Activated gamma-delta T cell (primary cell): ENCODE data around the gene OTOG.

Source experiments
- DNase-seq: peaks from one replicate; lab custom pipeline; 2025; lab: John Stamatoyannopoulos, UW

OTOG gene

DNA sequence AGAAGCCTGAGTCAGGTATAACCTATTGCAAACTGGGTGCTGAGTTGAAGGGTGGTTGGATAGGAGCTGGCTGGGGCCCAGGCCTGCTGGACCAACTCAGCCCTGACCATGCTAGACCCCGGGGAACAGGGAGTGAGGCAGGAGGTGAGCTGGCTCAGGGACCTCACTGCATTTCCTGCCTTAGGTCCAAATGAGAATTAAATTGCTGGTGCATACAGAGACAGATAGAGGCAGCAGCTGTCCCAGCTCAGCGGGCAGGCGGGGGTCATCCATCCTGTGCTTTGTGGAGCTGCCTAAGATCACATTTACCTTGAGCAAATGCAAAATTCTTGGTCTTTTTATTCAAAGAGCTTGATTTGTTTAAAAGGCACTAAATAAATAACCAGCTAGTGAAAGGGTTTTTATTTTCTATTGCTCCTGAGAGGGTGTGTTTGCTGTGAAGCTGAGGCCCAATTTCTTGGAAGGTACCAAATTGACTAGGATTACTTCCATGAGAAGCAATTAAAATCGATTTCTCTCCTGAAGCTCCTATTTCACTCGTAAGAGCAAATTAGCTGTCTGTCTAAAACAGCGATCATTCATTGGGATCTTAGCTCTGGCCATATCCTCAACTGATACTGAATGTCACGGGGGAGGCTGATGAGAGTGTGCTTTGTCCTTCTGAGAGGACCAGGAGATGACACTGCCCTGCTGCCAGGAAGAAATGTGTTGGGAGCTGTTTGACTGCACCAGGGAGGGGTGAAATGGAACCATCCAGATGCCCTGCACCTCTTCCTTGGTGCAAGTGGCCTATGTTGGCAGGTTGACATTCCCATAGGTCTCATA lies 27.8 kb upstream of the OTOG start:
- no peak for DNase-seq

DNA sequence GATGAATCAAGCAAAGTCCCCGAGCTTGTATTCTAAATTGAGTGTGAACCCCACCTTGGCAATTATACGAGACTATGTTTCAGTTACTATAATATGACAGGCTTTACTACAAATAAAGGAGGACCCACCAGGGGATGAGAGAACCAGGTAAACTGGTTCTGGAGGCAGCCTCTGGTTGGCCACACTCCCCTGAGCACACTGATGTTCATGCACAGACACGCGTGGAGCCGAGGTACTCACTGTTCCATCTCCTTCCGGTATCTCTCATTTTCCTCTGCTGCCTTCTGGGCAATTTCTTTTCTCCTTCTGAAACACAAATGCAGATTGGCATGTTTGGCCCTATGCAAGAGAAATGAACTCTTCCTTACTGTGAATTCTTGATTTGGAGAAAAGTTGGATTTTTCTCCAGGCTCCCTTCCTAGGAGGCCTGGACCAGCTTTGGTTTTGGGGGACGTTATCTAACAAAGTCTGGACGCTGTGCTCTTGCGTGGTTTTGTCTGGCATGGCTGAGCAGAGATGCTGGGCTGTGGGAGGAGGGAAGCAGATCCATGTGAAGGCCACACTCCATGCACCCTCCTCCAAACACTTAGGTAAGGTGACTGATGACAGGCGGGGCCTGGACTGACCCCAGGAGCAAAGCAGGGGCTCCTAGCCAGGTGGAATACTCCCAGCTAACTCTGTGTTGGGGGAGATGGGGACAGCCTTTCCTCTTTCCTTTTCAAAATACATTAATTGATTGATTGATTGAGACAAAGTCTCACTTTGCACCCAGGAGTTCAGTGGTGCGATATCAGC lies 25.8 kb upstream of the OTOG start:
- DNase-seq: no peak

DNA sequence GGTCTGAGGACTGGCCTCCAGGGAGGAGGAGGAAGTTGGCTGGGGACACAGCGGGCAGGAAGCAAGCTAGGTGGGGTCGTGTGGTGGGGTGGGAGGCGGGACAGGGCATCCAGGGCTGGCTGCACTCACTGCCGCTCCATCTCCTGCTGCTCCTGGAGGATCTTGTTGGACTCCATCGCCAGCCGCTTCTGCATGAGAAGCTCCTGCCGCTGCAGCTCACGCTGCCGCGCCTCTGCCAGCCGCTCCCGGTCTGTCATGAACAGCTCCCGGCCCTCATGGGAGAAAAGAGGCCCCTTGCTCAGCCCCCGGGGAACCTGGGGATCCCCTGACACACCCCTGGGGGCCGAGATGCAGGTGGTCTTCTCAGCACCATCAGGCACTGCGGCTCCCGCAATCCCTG lies 24.4 kb upstream of the OTOG start:
- no peak for DNase-seq

DNA sequence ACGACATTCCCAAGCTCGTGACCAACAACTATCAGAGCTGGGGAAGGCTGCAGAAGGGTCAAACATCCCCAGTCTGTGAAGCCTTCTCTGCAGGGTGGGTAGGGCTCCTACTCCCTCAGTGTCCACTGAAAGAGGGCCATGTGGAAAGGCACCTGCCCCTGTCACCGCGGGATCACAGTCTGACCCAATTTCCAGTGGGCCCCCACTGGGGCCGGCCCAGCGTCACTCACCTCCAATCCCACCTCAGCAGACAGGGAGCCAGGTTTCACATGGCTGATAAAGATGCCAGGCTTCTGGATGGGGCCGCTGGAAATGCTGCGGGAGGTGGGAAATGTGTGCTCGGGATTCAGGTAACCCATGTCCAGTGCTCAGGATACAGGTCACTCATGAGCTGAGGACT lies 22.8 kb upstream of the OTOG start:
- DNase-seq: no peak

DNA sequence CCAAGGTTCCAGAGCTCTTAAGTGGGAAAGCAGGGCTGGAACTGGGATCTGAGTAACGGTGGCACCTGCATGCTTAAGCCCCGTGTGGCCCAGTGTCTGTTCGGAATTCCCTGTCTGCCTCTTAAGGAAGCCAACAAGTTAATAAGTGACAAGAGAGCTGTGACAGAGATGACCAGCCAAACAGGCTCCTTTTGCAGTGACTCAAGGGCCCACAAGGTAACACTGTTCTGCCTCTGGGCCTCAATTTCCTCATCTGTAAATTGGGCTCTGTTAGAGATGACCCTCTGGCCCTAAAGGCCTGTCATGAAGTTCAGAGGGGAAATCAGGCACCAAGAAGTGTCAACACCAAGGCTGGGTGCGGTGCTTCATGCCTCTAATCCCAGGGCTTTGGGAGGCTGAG lies 21.5 kb upstream of the OTOG start:
- no peak for DNase-seq

DNA sequence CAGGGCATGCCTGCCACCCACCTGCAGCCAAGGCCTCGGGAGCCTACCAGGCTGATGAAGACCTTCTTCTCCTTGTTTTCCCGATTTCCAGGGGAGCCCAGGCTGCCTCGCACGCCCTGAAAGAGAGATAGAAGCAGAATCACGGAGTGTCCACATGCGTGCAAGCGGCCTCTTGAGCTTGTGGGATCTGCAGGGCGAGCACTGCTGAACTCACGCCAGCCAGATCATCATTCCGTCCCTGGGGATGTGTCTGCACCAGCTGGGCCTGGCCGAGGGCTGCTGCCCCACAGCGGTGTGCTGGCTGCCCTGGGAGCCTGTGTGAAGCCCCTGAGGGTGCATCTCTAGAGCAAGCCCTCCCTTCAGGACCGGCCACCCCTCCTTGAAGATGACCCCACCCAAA lies 20.7 kb upstream of the OTOG start:
- DNase-seq: no peak

DNA sequence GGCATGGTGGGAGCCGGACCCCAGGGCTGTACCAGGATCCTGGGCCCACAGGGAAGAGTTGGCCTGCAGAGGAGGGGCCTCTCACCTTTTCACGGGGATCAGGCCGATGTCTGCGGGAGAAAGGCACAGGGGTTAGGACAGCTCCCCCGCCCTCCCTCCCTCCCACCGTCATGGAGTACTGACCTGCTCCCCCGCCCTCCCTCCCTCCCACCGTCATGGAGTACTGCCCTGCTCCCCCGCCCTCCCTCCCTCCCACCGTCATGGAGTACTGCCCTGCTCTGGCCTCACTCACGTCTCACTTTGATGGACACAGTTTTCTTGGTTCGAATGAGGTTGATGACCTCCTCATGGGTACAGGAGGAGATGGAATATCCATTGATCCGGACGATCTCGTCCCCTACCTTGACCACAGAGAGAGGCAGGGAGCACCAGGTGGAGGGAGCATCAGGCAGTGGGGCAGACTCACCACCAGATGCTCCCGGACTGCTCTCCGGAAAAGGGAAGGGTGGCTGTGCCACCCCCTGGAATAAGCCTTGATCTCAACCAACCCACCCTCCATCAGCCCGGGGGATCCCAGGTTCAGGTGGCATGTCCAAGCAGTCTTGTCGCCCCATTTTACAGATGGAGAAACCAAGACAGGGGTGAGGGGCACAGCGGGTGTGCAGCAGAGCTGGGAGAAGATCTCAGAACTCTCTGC lies 20.0 kb upstream of the OTOG start:
- no peak for DNase-seq

DNA sequence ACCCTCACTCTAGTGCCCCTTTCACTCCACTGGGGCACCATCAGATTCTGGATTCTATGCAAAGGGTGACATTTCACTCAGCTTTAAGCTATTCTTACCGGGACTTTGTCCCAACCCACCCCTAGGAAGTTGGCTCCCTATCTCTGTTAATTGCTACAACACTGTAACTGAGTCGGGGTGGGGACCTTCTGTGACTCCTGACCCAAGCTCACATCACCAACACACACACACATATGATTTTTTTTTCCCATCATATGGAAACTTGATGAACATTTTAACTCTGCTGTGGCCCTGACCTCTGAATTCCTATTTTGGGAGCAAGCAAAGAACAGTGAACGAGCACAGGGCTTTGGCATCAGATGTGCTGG lies 19.4 kb upstream of the OTOG start:
- no peak for DNase-seq

DNA sequence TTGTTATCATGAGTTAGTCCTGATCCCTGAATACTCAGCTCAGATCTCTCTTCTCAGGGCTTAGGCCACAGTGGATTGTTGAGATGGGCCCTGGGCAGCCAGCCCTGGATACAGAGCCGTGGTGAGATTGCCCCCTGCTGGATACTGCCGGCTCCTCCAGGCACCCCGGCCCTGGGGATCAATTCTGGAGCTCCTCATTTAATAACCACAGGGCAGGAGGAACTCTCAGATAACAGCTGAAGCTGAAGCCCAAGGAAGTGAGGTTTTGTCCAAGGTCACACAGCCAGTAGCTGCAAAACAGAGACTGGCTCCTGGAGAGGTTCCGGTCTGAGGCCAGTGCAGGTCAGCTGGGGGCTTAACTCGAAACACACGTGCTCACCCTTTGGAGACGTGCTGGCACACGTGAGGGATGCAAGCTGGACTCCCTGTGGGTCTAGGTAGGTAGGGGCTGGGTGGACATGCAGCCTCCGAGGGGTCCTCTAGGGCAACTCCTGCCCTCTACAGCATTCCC lies 18.8 kb upstream of the OTOG start:
- DNase-seq: no peak

DNA sequence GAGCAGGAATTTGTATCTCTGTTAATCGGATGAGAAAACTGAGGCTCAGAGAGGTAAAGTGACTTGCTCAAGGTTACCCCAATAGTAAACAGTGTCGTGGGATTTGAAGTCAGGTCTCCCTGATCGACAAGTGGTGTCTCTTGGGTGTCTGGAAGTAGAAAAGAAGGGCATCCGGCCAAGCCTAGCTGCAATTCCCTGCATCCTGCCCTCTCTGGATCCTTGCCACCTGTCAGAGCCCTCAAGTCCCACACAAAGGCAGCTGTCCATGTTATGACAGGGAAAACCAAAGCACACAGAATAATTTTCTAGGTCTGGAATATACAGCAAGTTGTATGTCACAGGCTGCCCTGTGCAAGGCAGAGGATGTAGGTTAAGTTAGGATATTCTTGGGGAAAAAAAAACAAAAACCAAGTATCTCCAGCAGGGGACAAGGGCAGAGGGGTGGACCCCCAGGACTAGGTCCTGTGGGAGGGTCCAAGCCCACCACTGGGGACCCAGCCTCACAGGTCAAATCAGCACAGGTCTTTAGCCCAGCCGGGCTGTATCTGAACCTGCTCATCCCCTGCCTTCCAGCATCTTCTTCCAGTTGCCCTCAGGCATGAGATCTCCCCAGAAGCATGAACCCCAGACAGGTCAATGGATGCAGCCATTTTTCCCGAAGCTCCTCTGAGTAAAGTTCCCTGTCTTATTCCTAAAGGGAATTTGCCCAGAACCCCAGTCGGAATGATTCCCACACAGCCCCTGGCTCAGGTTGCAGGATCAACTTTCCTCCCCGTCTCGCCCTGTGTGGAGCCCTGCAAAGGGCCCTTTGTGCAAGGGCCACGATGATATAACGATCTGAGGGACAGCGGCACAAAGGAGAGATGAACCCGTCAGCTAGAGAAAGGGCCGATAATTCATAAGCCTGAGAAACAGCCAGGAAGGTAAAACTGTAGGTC lies 17.9 kb upstream of the OTOG start:
- DNase-seq: no peak

DNA sequence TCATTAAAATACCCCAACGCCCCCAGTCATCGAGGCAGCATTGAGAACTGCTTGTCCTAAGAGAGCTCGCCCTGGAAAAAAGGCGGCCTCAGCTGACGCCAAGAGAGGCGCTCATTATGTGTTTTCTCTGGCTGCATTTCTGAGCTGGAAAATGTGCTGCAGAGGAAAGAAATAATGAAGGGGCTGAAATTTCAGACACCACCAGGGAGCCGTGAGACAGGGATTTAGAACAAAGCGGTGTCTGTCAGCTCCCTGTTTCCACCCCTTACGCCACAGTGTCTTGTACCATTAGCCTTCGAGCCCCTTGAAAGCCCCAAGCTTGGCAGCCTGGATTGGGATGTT lies 17.2 kb upstream of the OTOG start:
- no peak for DNase-seq

DNA sequence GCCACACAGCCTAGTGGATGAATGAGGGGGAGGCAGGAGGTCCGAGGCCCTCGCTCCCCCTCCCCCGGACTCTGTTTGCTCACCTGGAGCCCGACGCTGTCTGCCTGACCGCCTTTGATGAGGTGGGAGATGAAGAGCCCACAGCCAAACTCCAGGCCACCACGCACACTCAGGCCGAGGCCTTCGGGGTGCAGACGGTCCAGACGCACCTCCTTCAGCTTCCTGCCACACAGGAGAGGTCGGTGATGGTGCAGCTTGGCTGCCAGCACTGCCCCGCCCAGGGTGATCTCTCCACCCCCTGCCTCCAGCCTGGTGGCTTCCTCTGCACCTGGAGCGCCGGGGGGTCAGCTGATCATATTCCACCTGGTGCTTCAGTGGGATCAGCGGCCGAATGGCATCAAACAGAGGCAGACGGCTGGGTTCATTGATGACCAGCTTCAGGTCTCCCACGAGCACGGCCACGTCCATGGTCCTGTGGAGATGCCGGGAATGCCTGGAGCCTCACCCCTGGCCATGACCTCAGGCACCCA lies 15.9 kb upstream of the OTOG start:
- no peak for DNase-seq

DNA sequence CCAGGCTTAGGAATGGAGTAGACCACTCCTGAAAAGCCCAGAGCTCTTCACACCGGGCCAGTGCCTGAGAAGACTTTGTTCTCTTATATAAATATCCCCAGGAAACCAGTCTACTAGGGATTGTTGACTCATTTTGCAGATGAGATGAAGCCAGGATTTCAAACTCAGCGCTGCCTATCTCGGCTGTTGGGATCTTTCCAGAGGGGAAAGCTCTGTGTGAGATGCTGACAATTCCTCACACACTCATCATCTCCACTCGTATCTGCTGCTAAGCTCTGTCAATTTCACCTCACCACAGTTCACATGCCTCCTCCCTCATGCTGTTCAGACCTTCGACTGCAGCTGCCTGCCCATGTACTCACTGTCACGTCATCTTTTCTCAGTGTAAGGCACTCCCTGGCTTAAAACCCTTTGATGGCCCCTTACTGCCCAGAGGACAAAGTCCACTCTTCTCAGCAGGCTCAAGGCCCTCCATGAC lies 15.4 kb upstream of the OTOG start:
- no peak for DNase-seq

DNA sequence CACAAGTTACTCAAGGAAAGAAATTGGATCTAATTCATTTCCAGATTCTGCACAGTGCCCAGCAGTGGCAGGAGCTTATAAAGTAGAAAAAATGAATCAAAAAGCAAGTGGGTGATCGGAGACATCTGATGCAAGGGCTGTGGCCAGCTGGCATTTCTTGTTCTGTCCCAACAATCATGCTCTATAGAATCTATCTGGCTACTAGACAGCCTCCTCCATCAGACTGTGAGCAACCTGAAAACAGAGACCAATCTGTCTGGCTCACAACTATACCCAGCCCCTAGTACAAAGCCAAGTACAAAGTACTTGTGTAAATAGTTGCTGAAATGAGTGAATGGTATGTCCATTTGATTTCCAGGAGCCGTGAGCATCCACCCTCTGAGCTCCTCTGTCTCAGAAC lies 14.3 kb upstream of the OTOG start:
- DNase-seq: no peak

DNA sequence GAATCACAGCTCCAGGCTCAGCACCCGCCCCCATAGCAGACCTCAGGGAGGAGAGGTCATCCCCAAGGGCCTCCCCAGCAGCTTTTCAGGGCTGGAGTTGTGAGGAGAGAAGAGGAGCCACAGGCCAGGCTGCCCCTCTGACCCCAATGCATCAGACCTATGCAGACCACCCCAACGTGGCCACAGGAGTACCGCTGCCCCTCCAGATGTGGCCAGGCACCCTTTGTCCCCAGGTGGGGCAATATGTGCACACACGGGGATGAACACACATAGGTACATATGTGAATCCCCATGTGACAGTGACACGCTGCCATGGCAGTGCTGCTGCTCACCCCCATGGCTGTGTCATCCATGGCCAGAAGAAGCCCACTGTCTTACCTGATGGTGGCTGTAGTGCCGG lies 13.7 kb upstream of the OTOG start:
- no peak for DNase-seq

DNA sequence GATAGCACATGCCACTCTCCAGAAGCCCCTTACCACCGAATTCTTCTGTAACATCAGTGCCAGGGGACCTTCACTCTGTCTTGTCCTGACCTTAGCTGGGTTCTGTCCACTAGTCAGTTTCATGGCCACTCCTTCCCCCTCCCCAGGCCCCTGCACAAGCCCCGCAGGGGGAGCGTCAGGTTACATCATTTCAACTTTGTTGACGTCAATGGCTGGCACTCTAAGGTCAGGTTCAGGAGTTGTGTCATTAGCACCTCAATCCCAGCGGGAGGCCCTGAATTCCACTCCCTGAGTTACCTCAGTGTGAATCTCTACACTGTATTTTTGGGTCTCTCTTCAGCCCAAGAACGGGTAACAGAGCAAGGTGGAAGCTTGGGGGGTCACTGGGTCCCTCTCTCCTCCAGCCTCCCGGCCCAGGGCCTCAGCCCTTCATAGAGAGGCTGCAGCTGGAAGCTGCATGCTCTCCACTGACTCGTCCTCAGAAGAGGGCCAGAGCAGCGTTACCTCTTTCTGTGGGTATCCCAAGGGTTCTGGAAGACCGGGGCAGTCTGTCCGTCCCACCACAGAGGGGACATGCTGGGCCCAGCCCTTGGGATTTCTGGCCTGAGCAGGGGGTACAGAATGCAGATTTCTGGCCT lies 13.2 kb upstream of the OTOG start:
- DNase-seq: no peak

DNA sequence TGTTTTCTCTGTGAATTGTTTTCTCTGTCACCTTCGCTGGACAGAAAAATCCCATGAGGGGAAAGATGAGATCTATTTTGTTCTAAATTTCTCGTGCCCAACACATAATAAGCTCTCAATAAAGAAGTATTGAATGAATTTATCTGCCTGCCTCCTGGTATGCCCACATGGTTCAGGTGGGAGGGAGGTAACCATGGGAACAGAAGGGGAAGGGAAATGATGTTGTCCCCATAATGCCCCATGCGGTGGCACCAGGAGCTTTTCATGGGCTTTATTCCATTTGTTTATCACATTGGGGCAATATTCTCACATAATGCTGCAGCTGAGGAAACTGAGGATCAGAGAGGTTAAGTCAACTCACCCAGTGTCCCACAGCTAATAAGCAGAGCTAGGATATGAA lies 11.6 kb upstream of the OTOG start:
- DNase-seq: no peak

DNA sequence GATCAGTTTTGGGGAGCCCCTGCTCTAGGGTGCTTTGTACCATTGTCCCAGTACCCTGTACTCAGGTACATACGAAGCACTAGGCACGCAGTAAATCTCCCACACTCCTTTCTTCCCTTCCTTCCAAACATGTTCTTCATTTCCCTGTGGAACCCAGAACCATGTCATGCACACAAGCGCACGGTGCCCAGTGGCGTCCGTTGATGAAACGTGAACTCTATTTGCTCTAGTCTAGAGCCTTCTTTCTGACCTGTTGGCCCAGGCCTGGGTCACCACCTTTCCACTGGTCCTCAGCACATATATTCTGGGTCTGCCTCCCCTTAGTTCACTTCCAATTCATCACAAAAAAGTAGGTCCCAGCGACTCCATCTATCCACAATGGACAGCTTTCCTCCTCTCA lies 9.8 kb upstream of the OTOG start:
- DNase-seq: no peak

DNA sequence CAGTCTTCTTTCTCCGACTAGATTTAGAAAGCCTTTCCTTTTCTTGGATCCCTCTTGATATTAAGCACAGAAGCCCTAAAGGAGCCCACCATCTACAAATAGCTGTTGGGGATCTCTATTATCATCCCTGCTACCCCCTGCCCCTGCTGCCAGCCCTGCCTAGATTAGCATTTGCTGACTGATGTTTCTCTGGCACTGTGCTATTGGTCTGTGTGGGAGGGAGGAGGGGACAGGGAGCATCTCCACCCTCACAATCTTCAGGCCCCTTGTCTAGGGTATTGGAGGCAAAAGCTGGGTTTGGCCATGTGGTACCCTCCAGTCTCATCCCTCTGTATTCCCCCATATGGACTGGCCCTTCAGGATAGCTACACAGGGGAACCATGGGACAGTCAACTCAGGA lies 9.0 kb upstream of the OTOG start:
- DNase-seq: no peak

DNA sequence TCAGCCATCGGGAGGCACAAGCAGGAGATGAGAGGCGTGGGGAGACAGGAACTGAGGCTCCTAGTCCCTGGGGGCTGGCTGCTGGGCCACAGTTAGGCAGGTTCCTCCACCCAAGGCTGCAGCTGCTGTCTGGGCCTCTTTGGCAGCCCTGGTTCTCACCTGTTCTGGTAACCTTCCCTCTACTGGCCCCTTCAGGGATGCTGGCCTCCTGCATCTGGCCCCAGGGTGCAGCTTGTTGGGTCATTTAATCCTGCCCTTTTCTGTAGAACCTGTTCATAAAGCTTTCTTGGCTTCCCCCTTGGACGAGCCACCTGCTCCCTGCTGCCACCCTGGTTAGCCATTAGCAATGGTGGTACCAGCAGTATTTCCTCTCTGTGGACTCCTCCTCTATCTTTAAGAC lies 8.3 kb upstream of the OTOG start:
- DNase-seq: no peak

DNA sequence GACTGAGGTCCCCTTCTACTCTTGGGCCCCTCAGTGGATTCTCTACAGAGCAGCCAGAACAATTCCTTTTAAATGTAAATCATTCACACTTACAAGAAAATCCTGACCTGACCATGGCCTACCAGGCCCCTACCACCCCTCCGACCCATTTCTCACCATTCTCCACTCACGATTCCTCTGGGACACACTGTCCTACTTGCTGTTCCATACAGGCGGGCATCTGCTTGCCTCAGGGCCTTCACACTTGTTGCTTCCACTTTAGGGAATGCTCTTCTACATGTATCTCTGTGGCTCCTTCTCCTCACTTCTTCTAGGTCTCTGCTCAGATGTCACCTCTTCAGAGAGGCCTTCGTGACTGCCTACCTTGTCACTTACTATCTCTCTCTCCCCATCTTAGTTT lies 6.3 kb upstream of the OTOG start:
- no peak for DNase-seq
